A673 (cell line): Measurements from ENCODE around the gene EIF2B5.

Experiments
- EZH2 ChIP-seq: fragments of 200-600 bp; sonication (generic); IDR thresholded peaks from 2 replicates; pipeline ENCODE4 v1.6.1; 2017; ENCODE audit warnings: borderline replicate concordance, low read depth, mild to moderate bottlenecking, mixed read lengths, antibody characterized with exemption, low read length; ENCODE audit not compliant: poor library complexity, severe bottlenecking
- TF ChIP-seq, protein P1 (sequence below): fragments of 300-800, 200-600 bp; sonication (generic); conservative IDR thresholded peaks from 2 replicates; pipeline ENCODE4 v1.5.1; 2017; ENCODE audit warnings: low read depth, mild to moderate bottlenecking, antibody characterized with exemption, low read length, moderate library complexity, mixed read lengths

DNA sequence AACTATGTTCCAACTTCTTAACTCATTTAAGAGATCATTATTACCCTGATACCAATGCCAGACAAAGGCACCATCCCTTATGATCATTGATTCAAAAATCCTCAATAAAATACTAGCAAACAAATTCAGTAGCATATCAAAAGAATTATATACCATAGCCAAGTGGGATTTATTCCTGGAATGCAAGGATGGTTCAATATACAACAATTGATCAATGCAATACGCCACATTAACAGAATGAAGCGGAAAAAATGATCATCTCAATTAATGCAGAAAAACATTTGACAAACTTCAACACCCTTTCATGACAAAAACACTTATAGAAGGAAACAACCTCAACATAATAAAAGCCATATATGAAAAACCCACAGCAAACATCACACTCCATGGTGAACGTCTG, 43.0 kb upstream of the EIF2B5 start:
- TF ChIP-seq, protein P1, sequence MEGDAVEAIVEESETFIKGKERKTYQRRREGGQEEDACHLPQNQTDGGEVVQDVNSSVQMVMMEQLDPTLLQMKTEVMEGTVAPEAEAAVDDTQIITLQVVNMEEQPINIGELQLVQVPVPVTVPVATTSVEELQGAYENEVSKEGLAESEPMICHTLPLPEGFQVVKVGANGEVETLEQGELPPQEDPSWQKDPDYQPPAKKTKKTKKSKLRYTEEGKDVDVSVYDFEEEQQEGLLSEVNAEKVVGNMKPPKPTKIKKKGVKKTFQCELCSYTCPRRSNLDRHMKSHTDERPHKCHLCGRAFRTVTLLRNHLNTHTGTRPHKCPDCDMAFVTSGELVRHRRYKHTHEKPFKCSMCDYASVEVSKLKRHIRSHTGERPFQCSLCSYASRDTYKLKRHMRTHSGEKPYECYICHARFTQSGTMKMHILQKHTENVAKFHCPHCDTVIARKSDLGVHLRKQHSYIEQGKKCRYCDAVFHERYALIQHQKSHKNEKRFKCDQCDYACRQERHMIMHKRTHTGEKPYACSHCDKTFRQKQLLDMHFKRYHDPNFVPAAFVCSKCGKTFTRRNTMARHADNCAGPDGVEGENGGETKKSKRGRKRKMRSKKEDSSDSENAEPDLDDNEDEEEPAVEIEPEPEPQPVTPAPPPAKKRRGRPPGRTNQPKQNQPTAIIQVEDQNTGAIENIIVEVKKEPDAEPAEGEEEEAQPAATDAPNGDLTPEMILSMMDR, result no peak
- TF ChIP-seq EZH2, result no peak
